ENCODE measurements around the gene SRSF4. TPM values are rescaled to one million over a fixed set of nuclear protein-coding genes. Genes with fewer than 3 reads are reported as not detected.

SRSF4 gene
- total RNA-seq, 1 experiment from 2014 or later: 69.0 TPM

- TF ChIP-seq RAD21 (IDR thresholded peaks at IDR 0.05; ENCODE audit: low read depth) (no peak), TCF7L2 (IDR thresholded peaks at IDR 0.05; ENCODE audit: borderline replicate concordance, extremely low read depth, insufficient read depth, insufficient read length) (no peak), POLR2AphosphoS5 (IDR thresholded peaks at IDR 0.05; ENCODE audit: low read depth, low read length) (no peak), EZH2phosphoT487 (IDR thresholded peaks at IDR 0.05; ENCODE audit: borderline replicate concordance) (no peak), ZBTB33 (IDR thresholded peaks at IDR 0.05; ENCODE audit: extremely low read depth, insufficient replicate concordance, low read length) (no peak), EGR1 (IDR thresholded peaks at IDR 0.05; ENCODE audit: low read depth) (no peak), ZFX (IDR thresholded peaks at IDR 0.05) (no peak), EZH2 (IDR thresholded peaks at IDR 0.05) (no peak), YY1 (IDR thresholded peaks at IDR 0.05; ENCODE audit: extremely low read depth, insufficient replicate concordance, low read depth, low read length) (no peak), SRF (IDR thresholded peaks at IDR 0.05; ENCODE audit: low read depth) (no peak), JUND (IDR thresholded peaks at IDR 0.05) (no peak)
- peaks cover 6 to 14% of the 10 kb centered on the region in 2 experiments for H3K4me1 ChIP-seq (ENCODE audit: control insufficient read depth in 1 of 2, insufficient read depth in 2 of 2, low read length in 2 of 2)
- RAD21 ChIA-PET (ENCODE audit: low non-redundant PET in 1 of 2, low total read pairs in 2 of 2, uncharacterized antibody in 2 of 2, unreplicated experiment in 2 of 2): no interaction called here
Measured at GRCh38 chr1:29177022-29177705, 4.5 kb downstream of the SRSF4 start.

More at GRCh38 chr1:29177022-29177705, 4.5 kb downstream of the SRSF4 start:
- Histone ChIP-seq H3K27me3 (ENCODE audit: insufficient read depth, low read length) (no peaks in the 10 kb centered on the region), H3K4me3 (replicated peaks in 1 of 2; ENCODE audit: low read depth in 1 of 2, low read length in 2 of 2) (no peak overlapping the region), H3K9ac (ENCODE audit: low read length) (no peak overlapping the region), H3K9me2 (ENCODE audit: insufficient read depth) (no peaks in the 10 kb centered on the region), H3K36me3 (ENCODE audit: control insufficient read depth in 1 of 2, insufficient read depth in 2 of 2, low read length in 2 of 2) (peaks cover 7 to 18% of the 10 kb centered on the region in 2 experiments; a peak in 3 of 4 replicates), H2AFZ (ENCODE audit: low read depth, low read length, poor library complexity, severe bottlenecking) (no peak overlapping the region), H3K4me2 (ENCODE audit: low read length) (no peak overlapping the region), H4K20me1 (ENCODE audit: insufficient read depth) (peaks cover 39% of the 10 kb centered on the region; the same call in 1 of the 2 replicates), H3K27ac (ENCODE audit: low read depth, low read length) (no peak overlapping the region), H3K79me2 (ENCODE audit: insufficient read depth, low read length) (peaks cover 95% of the 10 kb centered on the region), H3K9me3 (ENCODE audit: control insufficient read depth in 1 of 2, insufficient read depth in 1 of 2, low read depth in 1 of 2, low read length in 2 of 2) (no peaks in the 10 kb centered on the region)
- ChIA-PET POLR2A (no interaction called here), CTCF (no interaction called here)
- BruUV-seq (replicated peaks): no TSS peak
- ATAC-seq (no peak), DNase-seq (ENCODE audit: low read depth, low spot score) (no peak)
- intact Hi-C loops (cut with micrococcal nuclease): no loop called here

All from HCT116 (cell line).